Lung (tissue), 12 donors: ENCODE results near the gene SULT4A1. TPM values are rescaled to one million over a fixed set of nuclear protein-coding genes. Genes with fewer than 3 reads are reported as not detected.

ENCODE experiments used
- ATAC-seq: fragments of 200-7000 bp; cut with Tn5 transposase; one replicate; pipeline ENCODE4 v1.9.1; 2020; ENCODE audit warnings: moderate number of reproducible peaks; ENCODE audit not compliant: insufficient read depth, low FRiP score
- DNase-seq, 3 donors: peaks; one replicate each; pipeline ENCODE4 v3.0.0-alpha.2; 2013 to 2017
- H3K27ac ChIP-seq, 2 donors: one replicate each; pipeline ENCODE4 v1.5.1; 2013; ENCODE audit warnings: mild to moderate bottlenecking in 2 of 2, moderate library complexity in 2 of 2, control low read depth in 1 of 2, inconsistent platforms in 1 of 2, low read depth in 1 of 2, low read length in 1 of 2
- H3K27me3 ChIP-seq, 3 donors: one replicate each; pipeline ENCODE4 v1.5.1; 2013; ENCODE audit warnings: low read length in 2 of 3; ENCODE audit not compliant: control insufficient read depth in 3 of 3, insufficient read depth in 3 of 3
- H3K36me3 ChIP-seq, 4 donors: one replicate each; pipeline ENCODE4 v1.5.1; 2013; ENCODE audit warnings: low read length in 4 of 4, mild to moderate bottlenecking in 1 of 4, moderate library complexity in 1 of 4; ENCODE audit not compliant: control insufficient read depth in 4 of 4, insufficient read depth in 4 of 4
- H3K4me1 ChIP-seq, 5 donors: one replicate each; pipeline ENCODE4 v1.5.1; 2013; ENCODE audit warnings: low read length in 5 of 5, mild to moderate bottlenecking in 2 of 5, moderate library complexity in 1 of 5; ENCODE audit not compliant: control insufficient read depth in 5 of 5, insufficient read depth in 5 of 5
- H3K4me3 ChIP-seq: one replicate; pipeline ENCODE4 v1.5.1; 2013; ENCODE audit warnings: mild to moderate bottlenecking, control low read depth, moderate library complexity
- H3K9ac ChIP-seq, 2 donors: one replicate each; pipeline ENCODE4 v1.5.1; 2013; ENCODE audit warnings: low read length in 2 of 2, control low read depth in 1 of 2; ENCODE audit not compliant: insufficient read depth in 1 of 2
- H3K9me3 ChIP-seq, 4 donors: one replicate each; pipeline ENCODE4 v1.5.1; 2013; ENCODE audit warnings: low read length in 3 of 4, mild to moderate bottlenecking in 1 of 4, moderate library complexity in 1 of 4; ENCODE audit not compliant: control insufficient read depth in 4 of 4, insufficient read depth in 3 of 4
- WGBS, 2 donors: extraction: QIAGEN DNeasy Blood & Tissue Kit; methylation state at CpG; one replicate each; pipeline ENCODE4 v1.1.7; 2013; 5-methylcytosine and 5-hydroxymethylcytosine counted together
- polyA plus RNA-seq, 2 donors: library from polyadenylated mRNA; stranded (reverse); fragments of 200-250 nt; gene quantifications; one replicate each; pipeline ENCODE4 v1.2.1, GENCODE V29; 2013
- total RNA-seq, 2 donors: library from RNA; depleted of rRNA in 1 of 2; stranded (reverse); fragments of >200 nt in 1 of 2; gene quantifications; one replicate each; pipeline ENCODE4 v1.2.1, GENCODE V29; 2014 to 2021
- TF ChIP-seq, protein P1 (sequence below): IDR thresholded peaks from 2 replicates; pipeline ENCODE4 v1.5.1; 2012; ENCODE audit warnings: mild to moderate bottlenecking; ENCODE audit errors: control extremely low read depth, extremely low read depth
- donor health status: control.
- donor health status: control.
- donor health status: Bipolar disorder and iron deficiency.
- donor health status: healthy.
- donor health status: DM: yes; HTN: yes; CAD: no.

The SULT4A1 gene
- total and polyA plus RNA-seq, 4 donors: 0.06 to 0.31 (median 0.26) TPM; not detected in 1

DNA sequence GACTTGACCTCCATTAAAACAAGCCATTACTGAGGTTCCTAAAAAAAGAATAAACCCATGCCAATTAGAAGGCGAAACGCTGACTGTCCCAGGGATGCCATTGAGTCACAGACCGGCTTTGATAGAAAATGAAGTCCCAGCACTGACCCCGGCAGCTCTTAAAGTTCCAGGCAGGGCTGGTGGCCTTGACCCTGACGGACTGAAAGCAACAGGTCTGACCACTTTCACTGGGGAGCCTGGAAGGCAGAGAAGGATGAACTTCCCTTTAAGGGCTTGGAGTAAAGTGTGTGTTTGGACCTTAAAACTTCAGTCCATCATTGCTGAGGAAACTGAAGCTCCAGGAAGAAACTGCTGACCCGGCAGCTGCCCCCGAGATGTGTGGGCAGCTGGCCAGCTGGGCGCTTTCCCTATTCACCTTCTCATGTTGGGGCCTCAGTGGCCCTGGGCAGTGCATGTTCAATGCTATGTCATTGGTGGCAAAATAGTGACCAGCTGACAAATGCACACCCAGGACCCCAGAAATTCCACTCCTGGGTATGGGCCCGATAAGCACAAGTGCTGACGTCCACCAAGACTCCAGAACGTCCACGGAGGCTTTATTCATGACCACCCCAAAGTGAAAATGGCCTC is 31.3 kb downstream of the SULT4A1 start:
- 65 to 84% methylated on average over 12 of the region's 12 CpGs for WGBS, 2 donors
- TF ChIP-seq, protein P1, sequence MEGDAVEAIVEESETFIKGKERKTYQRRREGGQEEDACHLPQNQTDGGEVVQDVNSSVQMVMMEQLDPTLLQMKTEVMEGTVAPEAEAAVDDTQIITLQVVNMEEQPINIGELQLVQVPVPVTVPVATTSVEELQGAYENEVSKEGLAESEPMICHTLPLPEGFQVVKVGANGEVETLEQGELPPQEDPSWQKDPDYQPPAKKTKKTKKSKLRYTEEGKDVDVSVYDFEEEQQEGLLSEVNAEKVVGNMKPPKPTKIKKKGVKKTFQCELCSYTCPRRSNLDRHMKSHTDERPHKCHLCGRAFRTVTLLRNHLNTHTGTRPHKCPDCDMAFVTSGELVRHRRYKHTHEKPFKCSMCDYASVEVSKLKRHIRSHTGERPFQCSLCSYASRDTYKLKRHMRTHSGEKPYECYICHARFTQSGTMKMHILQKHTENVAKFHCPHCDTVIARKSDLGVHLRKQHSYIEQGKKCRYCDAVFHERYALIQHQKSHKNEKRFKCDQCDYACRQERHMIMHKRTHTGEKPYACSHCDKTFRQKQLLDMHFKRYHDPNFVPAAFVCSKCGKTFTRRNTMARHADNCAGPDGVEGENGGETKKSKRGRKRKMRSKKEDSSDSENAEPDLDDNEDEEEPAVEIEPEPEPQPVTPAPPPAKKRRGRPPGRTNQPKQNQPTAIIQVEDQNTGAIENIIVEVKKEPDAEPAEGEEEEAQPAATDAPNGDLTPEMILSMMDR: no peak

DNA sequence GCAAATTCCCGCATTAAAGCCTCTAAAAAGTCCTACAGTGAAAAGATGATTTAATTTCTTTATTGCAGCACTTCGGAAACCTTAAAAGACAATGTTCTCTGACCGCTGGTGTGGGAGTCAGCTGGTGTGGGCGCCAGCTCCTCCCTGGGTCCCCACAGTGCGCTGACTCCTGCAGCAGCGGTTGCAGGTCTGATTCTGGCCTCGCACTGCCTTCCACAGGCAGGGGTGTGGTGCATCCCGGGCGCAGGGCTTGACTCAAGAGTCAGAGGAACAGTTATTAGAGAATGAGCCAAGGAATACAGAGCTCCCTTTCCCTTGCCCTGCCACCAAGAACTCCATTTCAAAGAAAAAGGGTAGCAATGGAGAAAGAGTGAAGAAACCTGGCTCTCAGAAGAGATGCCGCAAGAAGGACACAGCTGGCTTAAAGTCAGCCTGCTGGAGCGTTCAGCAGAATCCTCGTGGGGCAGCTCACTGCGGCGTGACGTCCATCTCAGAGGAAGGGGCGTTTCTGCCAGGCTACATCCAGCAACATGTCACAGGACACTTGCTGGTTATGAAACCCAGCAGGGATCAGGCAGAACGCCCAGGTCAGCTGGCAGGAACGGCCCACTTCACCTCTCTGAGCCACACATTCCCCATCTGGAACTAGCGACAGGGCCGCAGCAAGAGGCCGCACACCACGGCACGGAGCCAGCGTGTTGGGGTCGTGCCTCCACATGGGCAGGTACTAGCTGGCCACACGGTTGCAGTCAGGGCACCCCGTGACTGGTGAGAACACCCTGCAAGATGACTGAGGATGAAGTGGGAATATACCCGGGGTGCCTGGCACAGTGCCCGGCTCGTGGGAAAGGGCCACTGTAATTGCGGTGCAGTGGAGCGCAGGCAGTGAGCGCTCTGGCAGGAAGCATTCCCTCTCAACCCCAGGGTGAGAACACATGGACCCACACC is 32.1 kb downstream of the SULT4A1 start:
- Histone ChIP-seq H3K9ac (no peak overlapping the region), H3K4me1 (peaks cover 0 to 42% (median 12%) of the 10 kb centered on the region in 5 donors), H3K4me3 (no peak overlapping the region), H3K36me3 (no peaks in the 10 kb centered on the region), H3K27ac (peak overlapping the region; percentile 14 to 27), H3K9me3 (no peaks in the 10 kb centered on the region), H3K27me3 (peaks cover 0 to 7% (median 0%) of the 10 kb centered on the region in 3 donors)
- 62 to 72% methylated on average over 33 of the region's 33 CpGs for WGBS, 2 donors
- DNase-seq (peak; percentile 46 to 58 (median 48)), ATAC-seq (no peak)
- TF ChIP-seq, protein P1: no peak

More for the DNA sequence above, 31.3 kb downstream of the SULT4A1 start:
- Histone ChIP-seq H3K36me3 (no peaks in the 10 kb centered on the region), H3K27ac (no peak overlapping the region), H3K4me3 (no peak overlapping the region), H3K9me3 (no peaks in the 10 kb centered on the region), H3K27me3 (peaks cover 0 to 12% (median 0%) of the 10 kb centered on the region in 3 donors), H3K9ac (no peak overlapping the region), H3K4me1 (peaks cover 0 to 42% (median 12%) of the 10 kb centered on the region in 5 donors)
- DNase-seq (no peak), ATAC-seq (no peak)

DNA sequence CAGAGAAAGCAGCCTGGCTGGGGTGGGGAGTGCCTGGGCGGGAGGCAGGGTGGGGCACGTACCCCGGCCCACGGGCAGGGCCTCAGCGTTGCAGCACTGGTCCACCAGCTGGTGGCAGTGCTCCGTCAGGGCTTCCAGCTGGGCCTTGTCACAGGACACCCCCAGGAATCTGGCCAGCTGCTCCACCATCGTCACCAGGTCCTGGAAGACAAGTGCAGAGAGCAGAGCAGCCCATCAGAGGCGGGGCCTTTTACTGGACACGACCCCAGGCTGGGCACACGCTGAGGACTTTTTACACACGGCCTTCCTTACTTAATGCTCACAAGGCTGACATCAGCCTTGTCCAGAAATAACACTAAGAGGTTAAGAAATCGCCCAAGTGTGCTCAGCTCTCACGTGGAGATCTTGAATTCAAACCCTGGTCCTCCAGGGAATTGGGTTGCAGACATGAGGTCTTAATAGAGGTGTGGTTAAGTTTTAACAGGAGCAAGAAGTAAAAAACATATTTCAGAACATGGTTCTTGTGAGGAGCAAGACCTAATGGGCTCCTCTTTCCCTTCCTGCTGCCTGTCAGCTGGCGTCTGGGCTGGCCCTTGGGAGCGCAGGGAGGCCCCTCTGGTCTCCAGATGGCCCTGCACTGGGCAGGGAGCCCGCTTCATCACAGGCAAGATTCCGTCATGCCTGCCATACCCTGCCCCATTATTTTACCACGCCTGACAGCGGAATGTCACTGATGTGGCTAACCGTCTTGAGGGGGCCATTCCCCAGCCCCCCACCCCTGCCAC is 33.1 kb downstream of the SULT4A1 start:
- no peak overlapping the region for H3K9ac ChIP-seq
- H3K9me3 ChIP-seq: no peaks in the 10 kb centered on the region
- H3K4me1 ChIP-seq: peaks cover 0 to 42% (median 12%) of the 10 kb centered on the region in 5 donors
- H3K27me3 ChIP-seq: peaks cover 0 to 5% (median 0%) of the 10 kb centered on the region in 3 donors
- TF ChIP-seq, protein P1: no peak
- peak; percentile 90 to 92 (median 90) for DNase-seq
- H3K27ac ChIP-seq: peak overlapping the region; percentile 14 to 27
- 48 to 71% methylated on average over 20 of the region's 20 CpGs for WGBS, 2 donors
- no peak overlapping the region for H3K4me3 ChIP-seq
- peak; percentile 20 for ATAC-seq
- H3K36me3 ChIP-seq: no peaks in the 10 kb centered on the region
